Naive B cell (primary cell): Measurements from ENCODE around the gene CCNJL. TPM values are rescaled to one million over a fixed set of nuclear protein-coding genes. Genes with fewer than 3 reads are reported as not detected.

Source experiments
- ATAC-seq, 2 donors: fragments of 150-1000 bp; cut with Tn5 transposase; 2 replicates each; pipeline ENCODE4 v1.10.0; 2021; ENCODE audit warnings: low read depth in 2 of 2, mild to moderate bottlenecking in 2 of 2, moderate library complexity in 2 of 2
- DNase-seq: peaks from one replicate; pipeline ENCODE4 v3.0.0; 2022
- H3K27ac Mint-ChIP-seq, 6 donors: one replicate each; pipeline ENCODE4 v1.8.0; 2020 to 2022; ENCODE audit warnings: mild to moderate bottlenecking in 6 of 6, mixed read lengths in 6 of 6, moderate library complexity in 5 of 6, inconsistent platforms in 2 of 6
- H3K27me3 Mint-ChIP-seq, 3 donors: one replicate each; pipeline ENCODE4 v1.8.0; 2021 to 2022; ENCODE audit warnings: mixed read lengths in 3 of 3, mild to moderate bottlenecking in 1 of 3
- H3K36me3 Mint-ChIP-seq, 2 donors: one replicate each; pipeline ENCODE4 v1.8.0; 2020 to 2022; ENCODE audit warnings: mixed read lengths in 2 of 2, inconsistent platforms in 1 of 2, mild to moderate bottlenecking in 1 of 2
- H3K4me1 Mint-ChIP-seq, 3 donors: one replicate each; pipeline ENCODE4 v1.8.0; 2020 to 2022; ENCODE audit warnings: mixed read lengths in 3 of 3, inconsistent platforms in 1 of 3, mild to moderate bottlenecking in 1 of 3, moderate library complexity in 1 of 3
- H3K4me3 Mint-ChIP-seq, 8 donors: one replicate each; pipeline ENCODE4 v1.8.0; 2020 to 2022; ENCODE audit warnings: mild to moderate bottlenecking in 8 of 8, mixed read lengths in 8 of 8, moderate library complexity in 8 of 8, inconsistent platforms in 2 of 8
- H3K9me3 Mint-ChIP-seq, 7 donors: one replicate each; pipeline ENCODE4 v1.8.0; 2020 to 2022; ENCODE audit warnings: mixed read lengths in 7 of 7, mild to moderate bottlenecking in 5 of 7, inconsistent platforms in 2 of 7, moderate library complexity in 1 of 7
- polyA plus RNA-seq, 6 donors: library from polyadenylated mRNA; unstranded; fragments of 300-500 nt; fragmentation: Illumina TruSeq; gene quantifications; one replicate each; pipeline ENCODE4 v1.2.3, GENCODE V29; 2021; ENCODE audit warnings: low read depth in 6 of 6

CCNJL gene
- polyA plus RNA-seq, 6 donors from 2014 or later, result 0.12 TPM; not detected in 5

DNA sequence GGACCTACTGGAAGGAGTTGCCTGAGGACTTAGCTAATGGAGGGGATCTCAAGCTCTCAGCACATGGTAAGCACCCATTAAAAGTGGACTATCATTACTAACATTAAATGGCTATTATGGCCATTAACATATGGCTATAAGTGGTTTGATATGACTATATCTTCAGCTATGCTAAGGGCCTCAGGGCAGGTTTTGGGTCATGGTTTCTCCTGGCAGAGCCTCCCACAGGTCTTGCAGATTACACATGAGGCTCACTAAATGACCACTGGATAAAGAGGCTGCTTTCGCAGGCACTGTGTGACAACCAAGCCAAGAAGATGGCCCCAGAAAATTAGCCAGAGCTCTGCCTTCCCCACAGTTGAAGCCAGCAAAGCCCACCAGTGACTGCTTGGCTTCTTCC is 15.4 kb downstream of the CCNJL start:
- H3K27ac Mint-ChIP-seq, result no peak overlapping the region
- H3K9me3 Mint-ChIP-seq, result peaks cover 0 to 2% (median 0%) of the 10 kb centered on the region in 7 donors
- no peaks in the 10 kb centered on the region for H3K4me1 Mint-ChIP-seq

DNA sequence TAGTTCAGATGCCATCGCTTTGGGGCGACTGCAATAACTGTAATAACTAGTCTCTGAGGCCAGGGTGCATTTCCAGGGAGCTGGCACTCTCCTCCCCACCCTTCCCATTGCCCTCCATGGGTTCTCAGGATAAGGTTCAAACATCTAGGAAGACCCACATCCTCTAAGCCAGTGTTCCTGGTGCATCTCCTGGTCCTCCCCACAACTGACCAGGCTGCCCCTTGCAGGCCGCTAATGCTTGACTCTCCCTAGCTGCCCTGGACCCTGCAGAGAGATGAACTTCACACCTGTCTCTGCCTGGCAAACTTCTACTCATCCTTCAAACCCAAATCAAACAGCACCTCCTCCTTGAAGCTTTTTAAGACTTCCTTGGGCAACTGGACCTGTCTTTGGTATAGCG is 15.9 kb downstream of the CCNJL start:
- Mint-ChIP-seq H3K4me3 (no peak overlapping the region), H3K27me3 (peaks cover 4 to 9% (median 8%) of the 10 kb centered on the region in 3 donors), H3K36me3 (no peaks in the 10 kb centered on the region), H3K27ac (no peak overlapping the region), H3K4me1 (no peaks in the 10 kb centered on the region), H3K9me3 (peaks cover 0 to 2% (median 0%) of the 10 kb centered on the region in 7 donors)
- ATAC-seq (no peak), DNase-seq (no peak)

More for the DNA sequence above, 15.4 kb downstream of the CCNJL start:
- ATAC-seq, result no peak
- no peaks in the 10 kb centered on the region for H3K36me3 Mint-ChIP-seq
- peaks cover 4 to 9% (median 8%) of the 10 kb centered on the region in 3 donors for H3K27me3 Mint-ChIP-seq
- H3K4me3 Mint-ChIP-seq, result no peak overlapping the region
- DNase-seq, result no peak

DNA sequence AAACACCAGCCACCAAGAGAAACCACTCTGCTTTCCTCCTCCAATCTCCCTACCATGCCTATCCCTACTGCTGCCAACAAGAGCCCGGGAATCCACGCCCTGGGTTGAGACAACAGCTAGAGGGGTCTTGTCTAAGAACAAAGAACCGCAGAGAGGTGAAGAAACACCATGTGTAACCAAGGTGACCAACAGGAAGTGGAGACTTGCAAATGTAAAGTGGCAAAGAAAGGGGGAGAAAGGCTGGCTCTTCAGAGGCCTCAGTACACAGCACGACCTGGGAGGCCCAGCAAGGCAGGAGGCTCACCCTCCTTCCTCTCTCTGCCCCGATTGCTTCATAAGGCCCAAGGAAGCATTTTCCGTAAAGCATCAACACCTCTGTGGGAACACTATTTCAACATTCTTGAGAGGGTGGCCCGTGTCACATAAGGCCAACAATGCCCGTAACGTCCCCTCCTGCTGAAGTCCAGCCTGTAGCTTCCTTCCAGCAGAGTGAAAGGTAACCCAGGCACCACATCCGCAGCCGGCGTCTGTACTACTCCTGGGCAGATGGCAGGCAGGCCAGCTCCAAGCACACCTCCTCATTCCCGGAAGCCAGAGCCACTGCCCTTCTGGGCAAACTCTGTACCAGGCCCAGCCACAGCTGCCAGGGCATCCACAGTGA is 18.3 kb downstream of the CCNJL start:
- Mint-ChIP-seq H3K36me3 (no peaks in the 10 kb centered on the region), H3K9me3 (peaks cover 0 to 2% (median 0%) of the 10 kb centered on the region in 7 donors), H3K27me3 (peaks cover 4 to 12% (median 8%) of the 10 kb centered on the region in 3 donors), H3K4me3 (no peak overlapping the region), H3K4me1 (no peaks in the 10 kb centered on the region), H3K27ac (no peak overlapping the region)
- no peak for ATAC-seq
- DNase-seq, result no peak

DNA sequence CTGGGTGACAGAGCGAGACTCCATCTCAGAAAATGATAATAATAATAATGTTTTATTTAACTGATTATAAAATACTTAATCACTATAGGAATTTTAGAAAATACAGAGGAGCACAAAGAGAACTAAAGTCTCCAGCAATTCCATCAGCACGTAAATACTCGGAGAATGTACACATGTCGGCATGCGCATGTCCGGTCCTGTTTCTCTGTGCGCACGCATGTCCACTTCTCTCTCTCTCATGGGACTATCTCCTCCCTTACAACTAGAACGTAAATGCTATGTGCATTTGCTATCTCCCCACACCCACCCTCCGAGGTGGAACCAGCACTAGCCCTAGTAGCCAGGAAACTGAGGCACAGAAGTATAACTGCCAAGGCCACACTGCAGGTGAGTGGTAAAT is 19.0 kb downstream of the CCNJL start:
- no peaks in the 10 kb centered on the region for H3K4me1 Mint-ChIP-seq
- peaks cover 4 to 13% (median 8%) of the 10 kb centered on the region in 3 donors for H3K27me3 Mint-ChIP-seq
- DNase-seq, result no peak
- no peak overlapping the region for H3K4me3 Mint-ChIP-seq
- H3K27ac Mint-ChIP-seq, result no peak overlapping the region
- ATAC-seq, result no peak
- H3K36me3 Mint-ChIP-seq, result no peaks in the 10 kb centered on the region
- H3K9me3 Mint-ChIP-seq, result peaks cover 0 to 2% (median 0%) of the 10 kb centered on the region in 7 donors

DNA sequence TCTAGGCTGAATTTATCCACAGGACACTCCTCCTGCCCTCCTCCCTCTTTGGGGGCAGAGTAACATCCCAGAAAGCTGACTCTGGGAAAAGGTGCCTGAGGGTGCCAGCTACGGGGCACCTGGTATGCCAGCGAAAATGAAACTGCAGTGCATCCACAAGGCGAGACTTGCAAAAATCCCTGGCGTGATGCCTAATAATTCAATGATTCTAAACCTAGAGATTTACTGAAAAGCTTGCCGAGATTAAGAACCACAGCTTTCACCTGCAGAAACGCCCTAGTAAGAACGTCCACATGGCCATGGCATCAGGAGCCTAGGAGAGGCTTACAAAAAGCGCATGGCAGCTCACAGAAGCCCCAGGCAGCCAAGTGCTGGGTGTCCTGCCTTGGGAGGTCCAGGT is 20.9 kb downstream of the CCNJL start:
- Mint-ChIP-seq H3K27ac (no peak overlapping the region), H3K4me3 (no peak overlapping the region), H3K9me3 (peaks cover 0 to 2% (median 0%) of the 10 kb centered on the region in 7 donors), H3K36me3 (no peaks in the 10 kb centered on the region), H3K27me3 (peaks cover 4 to 13% (median 8%) of the 10 kb centered on the region in 3 donors), H3K4me1 (no peaks in the 10 kb centered on the region)
- ATAC-seq (no peak), DNase-seq (no peak)

DNA sequence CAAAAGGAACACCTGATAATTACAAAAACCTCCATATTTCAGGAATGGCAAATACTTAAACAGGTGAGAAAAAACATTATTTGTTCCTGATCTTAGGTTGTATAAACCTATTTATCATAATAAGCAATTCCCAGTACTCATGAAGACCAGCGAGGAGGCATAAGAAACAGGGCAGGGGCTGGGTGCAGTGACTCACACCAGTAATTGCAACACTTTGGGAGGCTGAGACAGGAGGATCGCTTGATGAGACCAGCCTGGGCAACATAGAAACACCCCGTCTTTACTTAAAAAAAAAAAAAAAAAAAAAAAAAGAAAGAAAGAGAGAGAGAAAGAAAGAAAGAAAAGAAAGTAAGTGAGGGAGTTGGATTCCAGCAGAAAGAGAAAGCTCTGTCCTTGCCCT is 21.6 kb downstream of the CCNJL start:
- Mint-ChIP-seq H3K4me3 (no peak overlapping the region), H3K36me3 (no peaks in the 10 kb centered on the region), H3K4me1 (no peaks in the 10 kb centered on the region), H3K9me3 (peaks cover 0 to 2% (median 0%) of the 10 kb centered on the region in 7 donors), H3K27me3 (peaks cover 4 to 11% (median 7%) of the 10 kb centered on the region in 3 donors), H3K27ac (no peak overlapping the region)
- no peak for DNase-seq
- ATAC-seq, result no peak

DNA sequence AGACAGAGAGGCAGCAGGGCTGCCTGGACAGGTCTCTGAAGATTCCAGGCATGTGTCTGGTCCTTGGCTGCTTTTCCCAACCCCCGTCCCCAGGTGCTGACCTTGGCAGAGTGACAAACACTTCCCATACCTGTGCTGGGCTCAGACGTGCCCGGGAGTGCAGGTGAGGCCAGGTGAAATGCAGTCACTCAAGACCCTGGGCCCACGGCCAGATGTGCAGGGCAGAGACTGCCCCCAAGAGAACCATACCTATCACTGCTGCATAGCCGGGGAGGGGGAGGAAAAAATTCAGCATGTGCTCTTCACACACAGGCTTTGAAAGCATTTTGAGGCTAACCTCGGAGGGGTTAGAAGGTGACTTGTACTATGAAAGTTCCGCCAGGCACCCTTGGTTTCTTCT is 22.6 kb downstream of the CCNJL start:
- Mint-ChIP-seq H3K4me3 (no peak overlapping the region), H3K27ac (no peak overlapping the region), H3K4me1 (no peaks in the 10 kb centered on the region), H3K27me3 (peaks cover 0 to 8% (median 5%) of the 10 kb centered on the region in 3 donors), H3K36me3 (no peaks in the 10 kb centered on the region), H3K9me3 (peaks cover 0 to under 1% (median 0%) of the 10 kb centered on the region in 7 donors)
- DNase-seq (no peak), ATAC-seq (no peak)

DNA sequence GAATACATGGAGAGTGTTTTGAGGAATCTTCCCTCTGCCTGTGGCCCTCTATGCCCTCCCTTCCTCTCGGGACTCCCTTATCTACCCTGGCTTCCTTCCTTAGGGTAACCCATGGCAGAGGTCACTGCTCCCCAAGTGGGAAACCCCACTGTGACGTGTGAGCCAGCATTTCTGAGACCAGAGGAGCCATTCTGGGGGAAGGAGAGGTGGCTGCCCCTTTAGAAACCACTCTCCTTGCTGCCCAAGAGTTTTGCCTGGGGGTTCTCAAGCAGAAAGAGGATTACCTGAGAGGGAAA is 23.1 kb downstream of the CCNJL start:
- peaks cover 0 to 8% (median 5%) of the 10 kb centered on the region in 3 donors for H3K27me3 Mint-ChIP-seq
- H3K27ac Mint-ChIP-seq, result peak overlapping the region in 1 of 6 donors; percentile 19
- H3K4me1 Mint-ChIP-seq, result no peaks in the 10 kb centered on the region
- ATAC-seq, result no peak
- no peak overlapping the region for H3K4me3 Mint-ChIP-seq
- no peaks in the 10 kb centered on the region for H3K9me3 Mint-ChIP-seq
- no peaks in the 10 kb centered on the region for H3K36me3 Mint-ChIP-seq
- no peak for DNase-seq

DNA sequence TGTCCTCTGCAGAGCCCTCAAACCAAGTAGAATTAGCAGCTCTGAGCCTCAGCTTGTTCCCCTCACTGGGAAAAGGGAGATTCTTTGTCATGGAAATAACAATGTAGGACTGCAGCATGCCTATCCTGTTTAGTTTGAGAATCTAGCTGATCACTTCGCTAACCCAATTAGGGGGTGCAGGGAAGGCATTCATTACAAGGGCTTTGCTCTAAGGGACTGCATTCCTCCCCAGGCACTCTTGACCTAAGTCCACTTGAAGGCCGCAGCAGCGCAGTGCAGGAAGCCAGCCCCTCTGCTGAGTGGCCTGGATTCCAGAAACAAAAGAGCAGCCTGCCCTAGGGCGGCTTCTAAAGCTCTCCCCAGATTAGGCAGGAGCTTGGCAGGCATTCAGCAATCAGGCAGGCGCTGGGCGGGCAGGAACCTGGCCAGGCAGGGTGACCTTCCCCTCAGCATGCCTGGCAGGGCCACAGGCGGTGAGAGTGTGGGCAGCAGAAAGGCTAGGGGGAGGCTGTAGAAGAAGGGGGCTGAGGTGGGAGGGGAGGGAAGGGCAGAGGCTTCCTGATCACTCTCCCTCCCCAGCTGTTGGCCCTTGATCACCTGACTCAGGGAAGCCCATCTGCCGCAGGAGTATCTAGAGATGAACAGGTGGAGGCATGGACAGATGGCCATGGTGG is 24.8 kb downstream of the CCNJL start:
- no peak for ATAC-seq
- H3K4me1 Mint-ChIP-seq, result no peaks in the 10 kb centered on the region
- no peak overlapping the region for H3K27ac Mint-ChIP-seq
- H3K4me3 Mint-ChIP-seq, result peak overlapping the region in 1 of 8 donors; percentile 25
- no peaks in the 10 kb centered on the region for H3K9me3 Mint-ChIP-seq
- DNase-seq, result no peak
- peaks cover 0 to 8% (median 5%) of the 10 kb centered on the region in 3 donors for H3K27me3 Mint-ChIP-seq
- H3K36me3 Mint-ChIP-seq, result no peaks in the 10 kb centered on the region

DNA sequence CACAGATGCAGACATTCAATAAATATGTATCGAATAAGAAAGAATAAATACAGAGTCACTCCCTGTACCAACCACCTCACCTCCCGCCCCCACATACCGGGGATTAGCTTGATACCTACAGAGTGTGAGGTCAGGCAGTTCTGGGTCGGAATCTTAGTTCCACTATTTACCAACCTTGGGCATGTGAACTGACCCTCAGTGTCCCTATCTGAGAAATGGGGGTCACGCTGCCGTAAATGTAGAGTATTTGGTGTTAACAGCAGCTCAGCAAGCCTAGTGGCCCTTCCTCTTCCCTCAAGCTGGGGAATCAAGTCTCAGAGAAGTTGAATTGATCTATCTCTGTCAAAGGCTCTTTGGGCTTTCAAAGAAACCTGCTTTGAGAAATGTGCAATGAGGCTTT is 25.4 kb downstream of the CCNJL start:
- peaks cover 0 to 8% (median 5%) of the 10 kb centered on the region in 3 donors for H3K27me3 Mint-ChIP-seq
- ATAC-seq (no peak), DNase-seq (no peak)
- no peak overlapping the region for H3K27ac Mint-ChIP-seq
- H3K9me3 Mint-ChIP-seq, result no peaks in the 10 kb centered on the region
- H3K36me3 Mint-ChIP-seq, result no peaks in the 10 kb centered on the region
- H3K4me1 Mint-ChIP-seq, result no peaks in the 10 kb centered on the region
- no peak overlapping the region for H3K4me3 Mint-ChIP-seq

DNA sequence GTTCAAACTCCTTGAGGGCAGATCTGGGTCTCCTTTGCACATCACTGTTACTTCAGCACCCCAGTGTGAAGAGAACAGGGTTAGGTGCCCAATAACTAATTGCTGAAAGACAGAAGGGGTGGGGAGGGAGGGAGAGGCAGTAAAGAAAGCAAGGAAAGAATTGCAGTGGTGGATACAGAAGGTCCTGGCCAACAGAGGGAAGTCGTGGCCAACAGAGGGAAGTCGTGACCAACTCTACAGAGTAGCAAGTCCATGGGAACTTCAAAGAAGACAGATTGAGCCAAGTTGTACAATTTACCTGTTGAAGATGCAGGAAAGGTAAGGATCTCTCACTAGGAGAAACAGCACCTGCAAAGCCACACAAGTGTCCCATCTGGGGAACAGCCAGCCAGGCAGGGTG is 27.0 kb downstream of the CCNJL start:
- DNase-seq (no peak), ATAC-seq (no peak)
- Mint-ChIP-seq H3K27me3 (peaks cover 0 to 8% (median 5%) of the 10 kb centered on the region in 3 donors), H3K36me3 (no peaks in the 10 kb centered on the region), H3K9me3 (no peaks in the 10 kb centered on the region), H3K4me3 (no peak overlapping the region), H3K27ac (no peak overlapping the region), H3K4me1 (no peaks in the 10 kb centered on the region)

DNA sequence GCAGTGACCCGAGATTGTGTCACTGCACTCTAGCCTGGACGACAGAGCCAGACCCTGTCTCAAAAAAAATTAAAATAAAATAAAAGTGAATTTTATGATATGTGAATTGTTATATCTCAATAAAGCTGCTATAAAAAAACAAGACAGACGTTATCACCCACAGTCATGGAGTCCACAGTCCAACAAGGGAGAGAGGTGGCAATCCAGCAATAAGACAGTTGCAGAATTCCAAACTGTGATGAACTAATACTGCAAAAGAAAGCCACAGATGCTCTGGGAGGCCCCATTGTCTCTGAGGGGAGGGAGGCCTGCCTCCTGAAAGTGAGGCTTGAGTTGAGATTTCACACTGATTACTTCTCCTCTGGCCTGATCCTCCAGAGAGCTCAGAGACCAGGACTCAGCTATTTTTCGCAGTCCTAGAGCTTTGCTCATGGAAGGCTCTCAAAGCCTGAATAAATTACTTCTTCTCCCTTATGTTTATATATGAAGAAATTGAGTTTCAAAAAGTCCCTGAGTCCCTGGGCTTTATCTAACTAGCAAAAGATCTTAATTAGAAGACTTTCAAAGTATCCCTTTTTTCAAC is 28.0 kb downstream of the CCNJL start:
- Mint-ChIP-seq H3K27ac (no peak overlapping the region), H3K4me3 (no peak overlapping the region), H3K4me1 (no peaks in the 10 kb centered on the region), H3K27me3 (peaks cover 0 to 8% (median 5%) of the 10 kb centered on the region in 3 donors), H3K36me3 (no peaks in the 10 kb centered on the region), H3K9me3 (no peaks in the 10 kb centered on the region)
- no peak for DNase-seq
- no peak for ATAC-seq

DNA sequence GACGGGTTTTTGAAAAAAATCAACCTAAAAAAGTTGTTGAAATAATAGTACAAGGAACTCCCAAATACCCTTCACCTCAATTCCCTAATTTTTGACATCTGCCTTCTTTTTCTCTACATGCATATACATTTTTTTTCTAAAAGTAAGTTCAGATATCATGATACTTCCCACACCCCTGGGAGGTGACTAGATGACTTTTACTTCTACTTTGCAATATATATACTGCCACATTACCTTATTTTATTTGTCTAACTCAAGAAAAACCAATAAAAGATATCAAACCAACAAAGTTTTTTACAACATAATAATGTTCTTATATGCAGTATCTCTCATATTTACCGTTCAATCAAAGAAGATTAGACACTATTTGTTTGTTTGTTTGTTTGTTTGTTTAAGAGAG is 31.1 kb downstream of the CCNJL start:
- Mint-ChIP-seq H3K4me1 (no peaks in the 10 kb centered on the region), H3K27ac (no peak overlapping the region), H3K36me3 (no peaks in the 10 kb centered on the region), H3K27me3 (peaks cover 0 to 8% (median 0%) of the 10 kb centered on the region in 3 donors), H3K9me3 (no peaks in the 10 kb centered on the region), H3K4me3 (no peak overlapping the region)
- no peak for ATAC-seq
- no peak for DNase-seq
